Renal cortex interstitium (tissue), 11 donors: ENCODE measurements around the gene RAB11FIP3. TPM values are rescaled to one million over a fixed set of nuclear protein-coding genes. Genes with fewer than 3 reads are reported as not detected.

Experiments used
- DNase-seq, 11 donors: peaks; one replicate each; pipeline ENCODE4 v3.0.0-alpha.2; 2013; ENCODE audit warnings: low read depth in 9 of 11, low spot score in 4 of 11; ENCODE audit errors: extremely low read depth in 1 of 11
- polyA plus RNA-seq, 3 donors: library from polyadenylated mRNA; unstranded; fragments of 120-200 nt; gene quantifications; one replicate each; pipeline ENCODE4 v1.2.1, GENCODE V29; 2013; ENCODE audit not compliant: insufficient read length in 3 of 3

Gene RAB11FIP3
- polyA plus RNA-seq, 3 donors: 96.3 to 159 (median 104) TPM

GRCh38 chr16:534135-534534, 108.7 kb downstream of the RAB11FIP3 start:
- DNase-seq: no peak

- DNase-seq: no peak
These were observed 109.5 kb downstream of the RAB11FIP3 start for GRCh38 chr16:534856-535445.

- no peak for DNase-seq
These were observed 110.3 kb downstream of the RAB11FIP3 start for GRCh38 chr16:535446-536405.

- no peak for DNase-seq
These were observed 111.3 kb downstream of the RAB11FIP3 start for GRCh38 chr16:536746-537145.

- no peak for DNase-seq
These were observed 112.2 kb downstream of the RAB11FIP3 start for GRCh38 chr16:537415-538335.

GRCh38 chr16:539901-540530, 114.6 kb downstream of the RAB11FIP3 start:
- no peak for DNase-seq

GRCh38 chr16:540645-541340, 115.3 kb downstream of the RAB11FIP3 start:
- no peak for DNase-seq

GRCh38 chr16:543301-544164, 118.1 kb downstream of the RAB11FIP3 start:
- DNase-seq: no peak

- no peak for DNase-seq
These were observed 119.1 kb downstream of the RAB11FIP3 start for GRCh38 chr16:544517-544916.

- DNase-seq: no peak
These were observed 121.7 kb downstream of the RAB11FIP3 start for GRCh38 chr16:546909-547770.

- DNase-seq: no peak
These were observed 123.1 kb downstream of the RAB11FIP3 start for GRCh38 chr16:548586-548985.

GRCh38 chr16:549544-550263, 124.3 kb downstream of the RAB11FIP3 start:
- DNase-seq: no peak

- no peak for DNase-seq
These were observed 125.8 kb downstream of the RAB11FIP3 start for GRCh38 chr16:551210-551609.

- DNase-seq: no peak
These were observed 126.7 kb downstream of the RAB11FIP3 start for GRCh38 chr16:552171-552570.

GRCh38 chr16:553601-554296, 128.3 kb downstream of the RAB11FIP3 start:
- no peak for DNase-seq

- DNase-seq: no peak
These were observed 128.8 kb downstream of the RAB11FIP3 start for GRCh38 chr16:554297-554621.
